Astrocyte (in vitro differentiated cells and primary cell): ENCODE data around the gene DCHS2. TPM values are rescaled to one million over a fixed set of nuclear protein-coding genes. Genes with fewer than 3 reads are reported as not detected.

Experiments used
- DNase-seq: peaks from one replicate; pipeline ENCODE4 v3.0.0-alpha.2; 2010; ENCODE audit warnings: low read depth
- FAIRE-seq: peaks from 2 replicates; lab custom pipeline; 2011; peaks lifted over from hg19 to GRCh38; lab: Jason Lieb, UNC
- H2AFZ ChIP-seq: 2 replicates; pipeline ENCODE4 v1.6.0; 2012; ENCODE audit warnings: low read depth, low read length, inconsistent platforms
- H3K27ac ChIP-seq: 2 replicates; pipeline ENCODE4 v1.5.1; 2011; ENCODE audit warnings: low read depth, low read length, inconsistent platforms
- H3K27me3 ChIP-seq: 2 replicates; pipeline ENCODE4 v1.6.0; 2011; ENCODE audit warnings: low read length, inconsistent platforms; ENCODE audit not compliant: insufficient read depth
- H3K36me3 ChIP-seq: 2 replicates; pipeline ENCODE4 v1.5.1; 2011; ENCODE audit warnings: low read length, inconsistent platforms; ENCODE audit not compliant: insufficient read depth
- H3K4me1 ChIP-seq: 2 replicates; pipeline ENCODE4 v1.5.1; 2011; ENCODE audit warnings: low read length, inconsistent platforms; ENCODE audit not compliant: insufficient read depth
- H3K4me2 ChIP-seq: 2 replicates; pipeline ENCODE4 v1.6.0; 2012; ENCODE audit warnings: low read length, inconsistent platforms
- H3K4me3 ChIP-seq: 2 replicates; pipeline ENCODE4 v1.5.1; 2011; ENCODE audit warnings: low read depth, mild to moderate bottlenecking, low read length, inconsistent platforms; ENCODE audit not compliant: insufficient read depth
- H3K79me2 ChIP-seq: 2 replicates; pipeline ENCODE4 v1.6.0; 2012; ENCODE audit warnings: mild to moderate bottlenecking, low read length, inconsistent platforms; ENCODE audit not compliant: insufficient read depth
- H3K9ac ChIP-seq: 2 replicates; pipeline ENCODE4 v1.6.0; 2012; ENCODE audit warnings: mild to moderate bottlenecking, low read length, inconsistent platforms
- H3K9me3 ChIP-seq: 2 replicates; pipeline ENCODE4 v1.5.1; 2012; ENCODE audit warnings: low read depth, mild to moderate bottlenecking, low read length, inconsistent platforms; ENCODE audit not compliant: insufficient read depth
- H4K20me1 ChIP-seq: 2 replicates; pipeline ENCODE4 v1.6.0; 2012; ENCODE audit warnings: low read length, inconsistent platforms; ENCODE audit not compliant: insufficient read depth
- H3K27ac Mint-ChIP-seq: one replicate; pipeline ENCODE4 v1.8.0; 2021; ENCODE audit warnings: mild to moderate bottlenecking, mixed read lengths; ENCODE audit not compliant: unreplicated experiment
- H3K27me3 Mint-ChIP-seq: one replicate; pipeline ENCODE4 v1.8.0; 2021; ENCODE audit warnings: low read depth, mixed read lengths; ENCODE audit not compliant: unreplicated experiment
- H3K36me3 Mint-ChIP-seq: one replicate; pipeline ENCODE4 v1.8.0; 2021; ENCODE audit warnings: low read depth, mixed read lengths; ENCODE audit not compliant: unreplicated experiment
- H3K4me1 Mint-ChIP-seq: one replicate; pipeline ENCODE4 v1.8.0; 2021; ENCODE audit warnings: low read depth, mixed read lengths; ENCODE audit not compliant: unreplicated experiment
- H3K4me3 Mint-ChIP-seq: one replicate; pipeline ENCODE4 v1.8.0; 2021; ENCODE audit warnings: mild to moderate bottlenecking, moderate library complexity, mixed read lengths; ENCODE audit not compliant: unreplicated experiment
- H3K9me3 Mint-ChIP-seq: one replicate; pipeline ENCODE4 v1.8.0; 2021; ENCODE audit warnings: mild to moderate bottlenecking, mixed read lengths; ENCODE audit not compliant: unreplicated experiment
- EZH2 ChIP-seq: IDR thresholded peaks from 2 replicates; pipeline ENCODE4 v1.6.1; 2012; ENCODE audit warnings: mild to moderate bottlenecking, low read length, inconsistent platforms; ENCODE audit not compliant: insufficient read depth
- total RNA-seq: library from RNA; stranded (reverse); gene quantifications from 2 replicates; pipeline ENCODE4 v1.2.1, GENCODE V29; 2021
- TF ChIP-seq, protein P1 (sequence below): IDR thresholded peaks from 2 replicates; pipeline ENCODE4 v1.5.1; 2011; ENCODE audit warnings: low read depth, mild to moderate bottlenecking, inconsistent platforms, low read length, moderate library complexity; ENCODE audit not compliant: insufficient read depth

The DCHS2 gene
- total RNA-seq, 1 donor from 2014 or later, result 0.25 TPM

GRCh38 chr4:154354883-154355282, 136.7 kb downstream of the DCHS2 start:
- H3K36me3 ChIP-seq, result no peaks in the 10 kb centered on the region
- no peak for DNase-seq
- H4K20me1 ChIP-seq, result no peaks in the 10 kb centered on the region
- H3K79me2 ChIP-seq, result no peaks in the 10 kb centered on the region
- no peak for FAIRE-seq
- H3K27me3 Mint-ChIP-seq, result peaks cover 4% of the 10 kb centered on the region
- no peak for TF ChIP-seq EZH2
- H3K9me3 Mint-ChIP-seq, result no peaks in the 10 kb centered on the region
- no peaks in the 10 kb centered on the region for H3K4me1 Mint-ChIP-seq
- no peak overlapping the region for H3K4me3 ChIP-seq
- H3K4me1 ChIP-seq, result no peaks in the 10 kb centered on the region
- no peak overlapping the region for H2AFZ ChIP-seq
- H3K36me3 Mint-ChIP-seq, result no peaks in the 10 kb centered on the region
- H3K27ac Mint-ChIP-seq, result no peak overlapping the region
- no peak overlapping the region for H3K9ac ChIP-seq
- no peak overlapping the region for H3K4me3 Mint-ChIP-seq
- no peaks in the 10 kb centered on the region for H3K27me3 ChIP-seq
- H3K4me2 ChIP-seq, result no peak overlapping the region
- no peak overlapping the region for H3K27ac ChIP-seq
- H3K9me3 ChIP-seq, result no peaks in the 10 kb centered on the region

- peaks cover 4% of the 10 kb centered on the region for H3K27me3 Mint-ChIP-seq
- Histone ChIP-seq H3K4me3 (no peak overlapping the region), H2AFZ (no peak overlapping the region), H3K4me2 (no peak overlapping the region), H3K79me2 (no peaks in the 10 kb centered on the region), H3K36me3 (no peaks in the 10 kb centered on the region), H3K27me3 (no peaks in the 10 kb centered on the region), H3K4me1 (no peaks in the 10 kb centered on the region), H3K9ac (no peak overlapping the region), H4K20me1 (no peaks in the 10 kb centered on the region), H3K9me3 (no peaks in the 10 kb centered on the region), H3K27ac (no peak overlapping the region)
- no peak overlapping the region for H3K4me3 Mint-ChIP-seq
- no peaks in the 10 kb centered on the region for H3K4me1 Mint-ChIP-seq
- H3K27ac Mint-ChIP-seq, result no peak overlapping the region
- no peak for DNase-seq
- no peak for FAIRE-seq
- no peaks in the 10 kb centered on the region for H3K36me3 Mint-ChIP-seq
- H3K9me3 Mint-ChIP-seq, result no peaks in the 10 kb centered on the region
- no peak for TF ChIP-seq EZH2
- TF ChIP-seq, protein P1, sequence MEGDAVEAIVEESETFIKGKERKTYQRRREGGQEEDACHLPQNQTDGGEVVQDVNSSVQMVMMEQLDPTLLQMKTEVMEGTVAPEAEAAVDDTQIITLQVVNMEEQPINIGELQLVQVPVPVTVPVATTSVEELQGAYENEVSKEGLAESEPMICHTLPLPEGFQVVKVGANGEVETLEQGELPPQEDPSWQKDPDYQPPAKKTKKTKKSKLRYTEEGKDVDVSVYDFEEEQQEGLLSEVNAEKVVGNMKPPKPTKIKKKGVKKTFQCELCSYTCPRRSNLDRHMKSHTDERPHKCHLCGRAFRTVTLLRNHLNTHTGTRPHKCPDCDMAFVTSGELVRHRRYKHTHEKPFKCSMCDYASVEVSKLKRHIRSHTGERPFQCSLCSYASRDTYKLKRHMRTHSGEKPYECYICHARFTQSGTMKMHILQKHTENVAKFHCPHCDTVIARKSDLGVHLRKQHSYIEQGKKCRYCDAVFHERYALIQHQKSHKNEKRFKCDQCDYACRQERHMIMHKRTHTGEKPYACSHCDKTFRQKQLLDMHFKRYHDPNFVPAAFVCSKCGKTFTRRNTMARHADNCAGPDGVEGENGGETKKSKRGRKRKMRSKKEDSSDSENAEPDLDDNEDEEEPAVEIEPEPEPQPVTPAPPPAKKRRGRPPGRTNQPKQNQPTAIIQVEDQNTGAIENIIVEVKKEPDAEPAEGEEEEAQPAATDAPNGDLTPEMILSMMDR, result peak; percentile 34
Observed at GRCh38 chr4:154349829-154350228, 141.8 kb downstream of the DCHS2 start.

DNA sequence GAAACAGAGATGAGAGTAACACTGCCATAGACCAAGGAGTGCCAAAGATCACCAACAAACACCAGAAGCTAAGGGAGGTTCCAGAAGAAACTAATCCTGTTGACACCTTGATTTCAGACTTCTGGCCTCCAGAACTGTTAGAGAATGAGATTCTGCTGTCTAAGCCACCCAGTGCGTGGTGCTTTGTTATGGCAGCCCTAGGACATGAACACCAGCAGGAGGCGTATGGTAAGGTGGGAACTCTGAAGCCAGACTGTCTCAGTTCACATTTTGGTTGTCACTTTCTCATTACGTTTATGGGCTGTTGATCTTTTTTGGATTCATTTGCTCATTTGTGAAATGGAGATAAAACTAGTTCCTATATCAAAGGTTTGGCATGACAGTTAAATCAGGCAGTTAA, 142.9 kb downstream of the DCHS2 start:
- no peak for DNase-seq

More for the DNA sequence above, 142.9 kb downstream of the DCHS2 start:
- Mint-ChIP-seq H3K36me3 (no peaks in the 10 kb centered on the region), H3K4me1 (no peaks in the 10 kb centered on the region), H3K4me3 (no peak overlapping the region), H3K27me3 (peaks cover 4% of the 10 kb centered on the region), H3K9me3 (no peaks in the 10 kb centered on the region), H3K27ac (no peak overlapping the region)
- H3K27me3 ChIP-seq, result no peaks in the 10 kb centered on the region
- no peaks in the 10 kb centered on the region for H3K4me1 ChIP-seq
- H4K20me1 ChIP-seq, result no peaks in the 10 kb centered on the region
- FAIRE-seq, result no peak
- no peak overlapping the region for H3K4me3 ChIP-seq
- no peaks in the 10 kb centered on the region for H3K79me2 ChIP-seq
- no peak overlapping the region for H2AFZ ChIP-seq
- no peak overlapping the region for H3K27ac ChIP-seq
- no peak overlapping the region for H3K9ac ChIP-seq
- TF ChIP-seq, protein P1, result no peak
- no peak for TF ChIP-seq EZH2
- no peaks in the 10 kb centered on the region for H3K36me3 ChIP-seq
- no peak overlapping the region for H3K4me2 ChIP-seq
- H3K9me3 ChIP-seq, result no peaks in the 10 kb centered on the region
